Ovary (tissue), 9 donors: ENCODE measurements around the gene TBCD. TPM values are rescaled to one million over a fixed set of nuclear protein-coding genes. Genes with fewer than 3 reads are reported as not detected.

Experiments
- DNase-seq, 5 donors: peaks; one replicate each; pipeline ENCODE4 v3.0.0-alpha.2; 2019 to 2020
- H3K27ac ChIP-seq, 2 donors: fragments of 200-600 bp; one replicate each; pipeline versions ENCODE4 v1.5.1 to v1.8.0; 2019 to 2022
- H3K27me3 ChIP-seq: fragments of 200-600 bp; one replicate; pipeline ENCODE4 v1.8.0; 2022
- H3K36me3 ChIP-seq: fragments of 200-600 bp; sonication (generic); one replicate; pipeline ENCODE4 v1.5.1; 2019
- H3K4me1 ChIP-seq: one replicate; pipeline ENCODE4 v1.8.1; 2013; ENCODE audit warnings: mild to moderate bottlenecking, moderate library complexity; ENCODE audit not compliant: insufficient read depth
- H3K4me3 ChIP-seq: fragments of 200-600 bp; sonication (generic); one replicate; pipeline ENCODE4 v1.5.1; 2017
- H3K9me3 ChIP-seq, 2 donors: fragments of 200-600 bp in 1 of 2; sonication (generic) in 1 of 2; one replicate each; pipeline versions ENCODE4 v1.5.1 to v1.8.1; 2013 to 2019; ENCODE audit warnings: mild to moderate bottlenecking in 1 of 2, moderate library complexity in 1 of 2
- CTCF ChIP-seq, 3 donors: fragments of 450-650 bp in 2 of 3; fragments of 200-600 bp in 1 of 3; IDR thresholded peaks; one replicate each; pipeline versions ENCODE4 v1.5.1 to v1.8.0; 2016 to 2022; ENCODE audit warnings: antibody characterized with exemption in 3 of 3, mild to moderate bottlenecking in 1 of 3
- EP300 ChIP-seq: sonication (generic); formaldehyde crosslinking; IDR thresholded peaks from one replicate; pipeline ENCODE4 v1.6.1; 2017; ENCODE audit warnings: antibody characterized with exemption
- POLR2A ChIP-seq: fragments of 450-650 bp; IDR thresholded peaks from one replicate; pipeline ENCODE4 v1.6.1; 2017; ENCODE audit warnings: antibody characterized with exemption, mild to moderate bottlenecking, moderate library complexity
- WGBS, 3 donors: extraction: QIAGEN DNeasy Blood & Tissue Kit in 1 of 3; methylation state at CpG; one replicate each; pipeline versions ENCODE4 v1.1.5 to v1.1.7; 2013 to 2017; 5-methylcytosine and 5-hydroxymethylcytosine counted together
- intact Hi-C, 4 donors: fragments of 100-400 bp; cut with DNase I; formaldehyde crosslinking; loops; one replicate each; pipeline versions ENCODE4 v1.11.0 to v1.15.1; 2022 to 2023
- polyA plus RNA-seq, 2 donors: library from polyadenylated mRNA; stranded (reverse); fragments of 200-250 nt in 1 of 2; fragments of 350-450 nt in 1 of 2; fragmentation: Illumina TruSeq in 1 of 2; extraction: RNeasy Lipid Tissue Mini Kit (QIAGEN cat#74804) in 1 of 2; gene quantifications; one replicate each; pipeline ENCODE4 v1.2.3, GENCODE V29; 2013 to 2014
- total RNA-seq, 7 donors: library from RNA; depleted of rRNA in 2 of 7; stranded (reverse); fragments of >200 nt in 2 of 7; fragmentation: NEBNext Ultra II Directional in 3 of 7; extraction: Animal tissue kit (Norgen Biotek cat#: 25700) in 3 of 7; gene quantifications; one replicate each; pipeline versions ENCODE4 v1.1.0 to v1.2.4, GENCODE V29; 2016 to 2023
- donor health status: DM: no; HTN: no; CAD: no; lungs with moderate emphysema.
- donor health status: DM: no; HTN: no; CAD: no.
- donor health status: Bipolar disorder and iron deficiency.
- donor health status: DM: yes; HTN: yes; CAD: no.
- donor health status: DM: no; HTN: no; CAD: no.
- donor health status: DM: yes; HTN: yes; CAD: no.

TBCD gene
- total and polyA plus RNA-seq, 9 donors: 29.2 to 88.3 (median 59.2) TPM

- Histone ChIP-seq H3K4me3 (no peak overlapping the region), H3K4me1 (peaks cover 8% of the 10 kb centered on the region), H3K9me3 (no peaks in the 10 kb centered on the region), H3K27ac (no peak overlapping the region), H3K36me3 (no peaks in the 10 kb centered on the region), H3K27me3 (no peaks in the 10 kb centered on the region)
- 93 to 95% (median 93%) methylated on average over 19 of the region's 19 CpGs for WGBS, 3 donors
- intact Hi-C loops: no loop called here
- DNase-seq: peak in 1 of 5 donors; percentile 24
- no peak for TF ChIP-seq CTCF (IDR thresholded peaks at IDR 0.05)
- no peak for TF ChIP-seq POLR2A
- no peak for TF ChIP-seq EP300
Measured at GRCh38 chr17:82805823-82806222, 54.0 kb downstream of the TBCD start.

- no peak overlapping the region for H3K4me3 ChIP-seq
- 86 to 93% (median 88%) methylated on average over 21 of the region's 21 CpGs for WGBS, 3 donors
- H3K4me1 ChIP-seq: peaks cover 8% of the 10 kb centered on the region
- H3K36me3 ChIP-seq: no peaks in the 10 kb centered on the region
- H3K27ac ChIP-seq: no peak overlapping the region
- H3K9me3 ChIP-seq: no peaks in the 10 kb centered on the region
- H3K27me3 ChIP-seq: no peaks in the 10 kb centered on the region
- intact Hi-C loops: no loop called here
- no peak for DNase-seq
- TF ChIP-seq POLR2A: no peak
- TF ChIP-seq CTCF (IDR thresholded peaks at IDR 0.05): no peak
- no peak for TF ChIP-seq EP300
Measured at GRCh38 chr17:82806645-82807044, 54.8 kb downstream of the TBCD start.

DNA sequence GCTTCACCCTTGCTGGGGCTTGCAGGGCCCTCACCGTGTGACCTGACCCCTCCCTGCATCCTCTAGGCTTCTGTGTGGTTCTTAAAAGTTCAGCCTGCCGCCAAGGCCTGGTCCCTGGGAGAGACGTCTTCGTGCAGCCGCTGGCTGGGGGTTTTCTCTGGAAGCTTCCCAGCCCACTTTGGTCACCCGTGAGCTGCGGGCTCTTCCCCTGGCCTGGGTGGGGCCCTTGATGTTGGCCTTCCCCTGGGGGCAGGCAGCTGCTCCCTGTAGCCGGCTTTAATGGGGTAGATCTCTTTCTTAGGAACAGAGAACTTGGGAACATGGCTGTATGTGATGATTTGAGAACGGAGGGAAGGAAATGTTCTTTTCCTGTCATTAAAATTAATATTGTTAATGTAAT is 55.2 kb downstream of the TBCD start:
- Histone ChIP-seq H3K4me3 (no peak overlapping the region), H3K27me3 (no peaks in the 10 kb centered on the region), H3K27ac (no peak overlapping the region), H3K9me3 (no peaks in the 10 kb centered on the region), H3K36me3 (no peaks in the 10 kb centered on the region), H3K4me1 (peaks cover 8% of the 10 kb centered on the region)
- WGBS, 3 donors: 77 to 83% (median 82%) methylated on average over 9 of the region's 9 CpGs
- intact Hi-C loops: no loop called here
- DNase-seq: no peak
- TF ChIP-seq POLR2A: no peak
- no peak for TF ChIP-seq CTCF (IDR thresholded peaks at IDR 0.05)
- no peak for TF ChIP-seq EP300

GRCh38 chr17:82807562-82807961 is 55.7 kb downstream of the TBCD start:
- TF ChIP-seq CTCF (IDR thresholded peaks at IDR 0.05): no peak
- TF ChIP-seq POLR2A: no peak
- no peak for TF ChIP-seq EP300
- no peaks in the 10 kb centered on the region for H3K27me3 ChIP-seq
- no peak overlapping the region for H3K27ac ChIP-seq
- H3K9me3 ChIP-seq: no peaks in the 10 kb centered on the region
- 93 to 96% (median 95%) methylated on average over 21 of the region's 21 CpGs for WGBS, 3 donors
- intact Hi-C loops: no loop called here
- peak in 1 of 5 donors; percentile 23 for DNase-seq
- no peaks in the 10 kb centered on the region for H3K36me3 ChIP-seq
- no peak overlapping the region for H3K4me3 ChIP-seq
- H3K4me1 ChIP-seq: peaks cover 8% of the 10 kb centered on the region

- Histone ChIP-seq H3K4me3 (no peak overlapping the region), H3K36me3 (no peaks in the 10 kb centered on the region)
Measured at GRCh38 chr17:82808006-82808405, 56.1 kb downstream of the TBCD start.

More at GRCh38 chr17:82808006-82808405, 56.1 kb downstream of the TBCD start:
- intact Hi-C loops: no loop called here
- no peak for TF ChIP-seq EP300
- no peak for TF ChIP-seq POLR2A
- TF ChIP-seq CTCF (IDR thresholded peaks at IDR 0.05): no peak
- 80 to 89% (median 86%) methylated on average over 8 of the region's 8 CpGs for WGBS, 3 donors
- Histone ChIP-seq H3K27me3 (no peaks in the 10 kb centered on the region), H3K27ac (no peak overlapping the region), H3K9me3 (no peaks in the 10 kb centered on the region), H3K4me1 (peaks cover 8% of the 10 kb centered on the region)
- no peak for DNase-seq
